GF-D8 (cell line): ENCODE results near the gene PLA2G4D.

ENCODE experiments used
- DNase-seq: peaks from one replicate; lab custom pipeline; 2025; lab: John Stamatoyannopoulos, UW

The PLA2G4D gene

GRCh38 chr15:42050484-42051255 is 43.7 kb downstream of the PLA2G4D start:
- DNase-seq = no peak

GRCh38 chr15:42048821-42049200 is 45.6 kb downstream of the PLA2G4D start:
- no peak for DNase-seq

GRCh38 chr15:42048080-42048820 is 46.1 kb downstream of the PLA2G4D start:
- no peak for DNase-seq

- DNase-seq = no peak
Measured at GRCh38 chr15:42046597-42046996, 47.8 kb downstream of the PLA2G4D start.

- DNase-seq = no peak
Measured at GRCh38 chr15:42045211-42045615, 49.1 kb downstream of the PLA2G4D start.

GRCh38 chr15:42042602-42043400 is 51.6 kb downstream of the PLA2G4D start:
- DNase-seq = no peak

- DNase-seq = no peak
Measured at GRCh38 chr15:42038401-42038800, 56.0 kb downstream of the PLA2G4D start.

GRCh38 chr15:42037656-42038055 is 56.7 kb downstream of the PLA2G4D start:
- no peak for DNase-seq

GRCh38 chr15:42036966-42037365 is 57.4 kb downstream of the PLA2G4D start:
- no peak for DNase-seq

GRCh38 chr15:42036112-42036905 is 58.1 kb downstream of the PLA2G4D start:
- DNase-seq = no peak

GRCh38 chr15:42035435-42035761 is 59.0 kb downstream of the PLA2G4D start:
- no peak for DNase-seq

- DNase-seq = no peak
Measured at GRCh38 chr15:42034628-42035434, 59.5 kb downstream of the PLA2G4D start.

- no peak for DNase-seq
Measured at GRCh38 chr15:42033214-42033873, 61.0 kb downstream of the PLA2G4D start.

- DNase-seq = no peak
Measured at GRCh38 chr15:42032376-42033213, 61.8 kb downstream of the PLA2G4D start.

GRCh38 chr15:42031198-42031915 is 63.0 kb downstream of the PLA2G4D start:
- no peak for DNase-seq

- no peak for DNase-seq
Measured at GRCh38 chr15:42027521-42027920, 66.8 kb downstream of the PLA2G4D start.

- DNase-seq = no peak
Measured at GRCh38 chr15:42024303-42024702, 70.1 kb downstream of the PLA2G4D start.

- no peak for DNase-seq
Measured at GRCh38 chr15:42021593-42021992, 72.8 kb downstream of the PLA2G4D start.

- no peak for DNase-seq
Measured at GRCh38 chr15:42020713-42021273, 73.6 kb downstream of the PLA2G4D start, which contains the start of gene PLA2G4E. Gene PLA2G4E, minus strand, starts transcription at chr15:42021042. Its CDS starts 12 bp downstream, at chr15:42021030.
